IMR-90 (cell line): ENCODE results near the gene DPYSL3. TPM values are rescaled to one million over a fixed set of nuclear protein-coding genes. Genes with fewer than 3 reads are reported as not detected.

Experiments
- ATAC-seq: fragments of 200-7000 bp; cut with Tn5 transposase; 2 replicates; pipeline ENCODE4 v1.9.1; 2020; ENCODE audit warnings: low read depth, mild to moderate bottlenecking, moderate library complexity
- BruUV-seq: library from RNA; stranded (reverse); fragments of 400-500 nt; replicated peaks from 2 replicates; lab custom pipeline; 2021; lab: Mats Ljungman, UMichigan
- CTCF ChIA-PET: fragments of 300-600 bp; formaldehyde crosslinking; extraction: SDS; loops from one replicate; lab custom pipeline; 2021; ENCODE audit warnings: antibody characterized with exemption; lab: Yijun Ruan, JAX
- POLR2A ChIA-PET: fragments of 300-600 bp; sonication (Branson Sonifier 250); formaldehyde crosslinking; loops from one replicate; lab custom pipeline; 2022; ENCODE audit warnings: antibody characterized with exemption; ENCODE audit not compliant: unreplicated experiment; lab: Charles Lee
- DNase-seq: peaks from one replicate; pipeline ENCODE4 v3.0.0; 2013
- H2AFZ ChIP-seq: replicated peaks from 2 replicates; pipeline ENCODE3; 2013; ENCODE audit warnings: low read length, mild to moderate bottlenecking; ENCODE audit not compliant: poor library complexity
- H2AK5ac ChIP-seq: 2 replicates; pipeline ENCODE4 v1.6.1; 2013; ENCODE audit warnings: low read depth, low read length, inconsistent platforms
- H2AK9ac ChIP-seq: replicated peaks from 2 replicates; pipeline ENCODE3; 2013; ENCODE audit warnings: mild to moderate bottlenecking, low read depth, low read length, moderate library complexity; ENCODE audit not compliant: poor library complexity
- H2BK120ac ChIP-seq: 2 replicates; pipeline ENCODE4 v1.6.1; 2013; ENCODE audit warnings: low read depth, low read length, inconsistent platforms
- H2BK15ac ChIP-seq: 3 replicates; pipeline ENCODE4 v1.6.1; 2013; ENCODE audit warnings: low read depth, low read length, inconsistent platforms
- H2BK20ac ChIP-seq: 2 replicates; pipeline ENCODE4 v1.6.1; 2013; ENCODE audit warnings: low read depth, mild to moderate bottlenecking, inconsistent platforms, low read length, moderate library complexity
- H2BK5ac ChIP-seq: 2 replicates; pipeline ENCODE4 v1.6.1; 2013; ENCODE audit warnings: mild to moderate bottlenecking, low read depth, low read length, inconsistent platforms; ENCODE audit not compliant: poor library complexity, severe bottlenecking
- H3K14ac ChIP-seq: replicated peaks from 2 replicates; pipeline ENCODE4 v1.6.1; 2013; ENCODE audit warnings: low read depth, low read length, inconsistent platforms
- H3K18ac ChIP-seq: 2 replicates; pipeline ENCODE4 v1.6.1; 2013; ENCODE audit warnings: low read depth, low read length, control low read depth
- H3K23ac ChIP-seq: 2 replicates; pipeline ENCODE4 v1.6.1; 2013; ENCODE audit warnings: low read depth, low read length, inconsistent platforms
- H3K27ac ChIP-seq: 2 replicates; pipeline ENCODE4 v1.5.1; 2013; ENCODE audit warnings: mild to moderate bottlenecking, control low read depth, low read length; ENCODE audit not compliant: insufficient read depth
- H3K27me3 ChIP-seq: 2 replicates; pipeline ENCODE4 v1.6.1; 2013; ENCODE audit warnings: low read length; ENCODE audit not compliant: control insufficient read depth, insufficient read depth
- H3K36me3 ChIP-seq: 2 replicates; pipeline ENCODE4 v1.6.1; 2013; ENCODE audit warnings: low read length, mixed read lengths; ENCODE audit not compliant: control insufficient read depth, insufficient read depth
- H3K4ac ChIP-seq: 2 replicates; pipeline ENCODE4 v1.6.1; 2013; ENCODE audit warnings: low read depth, low read length, inconsistent platforms
- H3K4me1 ChIP-seq: 2 replicates; pipeline ENCODE4 v1.6.1; 2013; ENCODE audit warnings: low read length, mixed read lengths; ENCODE audit not compliant: control insufficient read depth, insufficient read depth
- H3K4me2 ChIP-seq: 2 replicates; pipeline ENCODE4 v1.6.1; 2013; ENCODE audit warnings: low read depth, mild to moderate bottlenecking, control low read depth, low read length, moderate library complexity
- H3K4me3 ChIP-seq: 2 replicates; pipeline ENCODE4 v1.5.1; 2013; ENCODE audit warnings: low read depth, mild to moderate bottlenecking, control low read depth, low read length, moderate library complexity; ENCODE audit not compliant: insufficient read depth
- H3K56ac ChIP-seq: 2 replicates; pipeline ENCODE4 v1.6.1; 2013; ENCODE audit warnings: low read length, inconsistent platforms; ENCODE audit not compliant: insufficient read depth; ENCODE audit errors: extremely low read depth
- H3K79me1 ChIP-seq, 2 experiments: 2 replicates each; pipeline ENCODE4 v1.6.1; 2013; ENCODE audit warnings: low read length in 2 of 2, inconsistent platforms in 1 of 2, low read depth in 1 of 2
- H3K9ac ChIP-seq: 2 replicates; pipeline ENCODE4 v1.6.1; 2013; ENCODE audit warnings: low read depth, low read length, control low read depth
- H3K9me1 ChIP-seq: 2 replicates; pipeline ENCODE4 v1.6.1; 2013; ENCODE audit warnings: low read length, inconsistent platforms; ENCODE audit not compliant: insufficient read depth
- H3K9me3 ChIP-seq: 2 replicates; pipeline ENCODE4 v1.6.1; 2013; ENCODE audit warnings: low read length; ENCODE audit not compliant: control insufficient read depth, insufficient read depth
- H4K20me1 ChIP-seq: 2 replicates; pipeline ENCODE4 v1.6.1; 2013; ENCODE audit warnings: low read length, inconsistent platforms; ENCODE audit not compliant: insufficient read depth
- H4K5ac ChIP-seq: 2 replicates; pipeline ENCODE4 v1.6.1; 2013; ENCODE audit warnings: mild to moderate bottlenecking, low read depth, low read length, control low read depth
- H4K8ac ChIP-seq, 2 experiments: 2 replicates each; pipeline ENCODE4 v1.6.1; 2013; ENCODE audit warnings: low read depth in 2 of 2, low read length in 2 of 2, control low read depth in 1 of 2, inconsistent platforms in 1 of 2
- H4K91ac ChIP-seq: 2 replicates; pipeline ENCODE4 v1.6.1; 2013; ENCODE audit warnings: low read depth, low read length, inconsistent platforms; ENCODE audit not compliant: insufficient read depth
- CHD1 ChIP-seq: IDR thresholded peaks from 2 replicates; pipeline ENCODE4 v1.6.1; 2012; ENCODE audit warnings: low read depth, low read length, improper control_type of control experiment
- FOS ChIP-seq: fragments of 150-350 bp; IDR thresholded peaks from 2 replicates; pipeline ENCODE4 v1.6.1; 2016; ENCODE audit warnings: low read depth, low read length
- MAFK ChIP-seq: IDR thresholded peaks from 2 replicates; pipeline ENCODE4 v1.6.1; 2012; ENCODE audit warnings: low read depth, low read length, improper control_type of control experiment
- NFE2L2 ChIP-seq: fragments of 150-350 bp; IDR thresholded peaks from 2 replicates; pipeline ENCODE4 v1.6.1; 2016; ENCODE audit warnings: low read depth, mild to moderate bottlenecking, low read length
- POLR2A ChIP-seq: IDR thresholded peaks from 2 replicates; pipeline ENCODE4 v1.6.1; 2012; ENCODE audit warnings: mild to moderate bottlenecking, low read depth, low read length
- USF2 ChIP-seq: fragments of 150-350 bp; IDR thresholded peaks from 2 replicates; pipeline ENCODE4 v1.6.1; 2017; ENCODE audit warnings: mild to moderate bottlenecking, antibody characterized with exemption, low read length, low read depth
- WGBS, 2 experiments: methylation state at CpG; one replicate each; pipeline versions ENCODE4 v1.1.5 to v1.1.7; 2013; ENCODE audit warnings: missing lambda C conversion rate in 2 of 2; ENCODE audit not compliant: insufficient read length in 1 of 2; ENCODE audit errors: extremely low coverage in 2 of 2; 5-methylcytosine and 5-hydroxymethylcytosine counted together
- dilution Hi-C: fragments of 300-500 bp; cut with HindIII; formaldehyde crosslinking; loops from one replicate; pipeline ENCODE4 v1.14.3; 2018; ENCODE audit warnings: low sequenced_read_pairs; ENCODE audit not compliant: unreplicated experiment
- in situ Hi-C: fragments of 300-500 bp; cut with MboI; formaldehyde crosslinking; loops from 3 replicates; pipeline ENCODE4 v1.14.3; 2019; ENCODE audit warnings: low sequenced_read_pairs, inconsistent platforms, mixed read lengths
- intact Hi-C: fragments of 100-400 bp; cut with micrococcal nuclease; formaldehyde crosslinking; loops from 2 replicates; pipeline ENCODE4 v1.10.0; 2022
- polyA plus RNA-seq, 3 experiments: library from polyadenylated mRNA; depleted of rRNA; stranded (reverse); fragments of >200 nt; gene quantifications; 2 replicates each; pipeline ENCODE4 v1.2.3, GENCODE V29; 2012; ENCODE audit warnings: low replicate concordance in 1 of 3
- total RNA-seq: library from RNA; depleted of rRNA; stranded (reverse); fragments of >200 nt; gene quantifications from 2 replicates; pipeline ENCODE4 v1.2.3, GENCODE V29; 2012

DPYSL3 gene
- total and polyA plus RNA-seq, 2 of the 4 experiments (the other 2 are of a cell fraction), result 50.2 to 60.9 TPM

- Histone ChIP-seq H3K36me3 (no peaks in the 10 kb centered on the region), H3K9me1 (peaks cover 3% of the 10 kb centered on the region), H2BK20ac (no peak overlapping the region), H2AFZ (no peak overlapping the region), H2BK5ac (no peak overlapping the region), H3K4me1 (peaks cover 11% of the 10 kb centered on the region; the same call in 1 of the 2 replicates), H4K20me1 (no peaks in the 10 kb centered on the region), H2AK9ac (no peak overlapping the region), H3K27ac (no peak overlapping the region), H3K14ac (no peak overlapping the region), H3K4ac (no peak overlapping the region), H3K9ac (no peak overlapping the region), H4K5ac (no peak overlapping the region), H3K9me3 (no peaks in the 10 kb centered on the region), H3K79me1 (peaks cover 24 to 48% of the 10 kb centered on the region in 2 experiments; a peak in 3 of 4 replicates), H3K27me3 (no peaks in the 10 kb centered on the region), H2BK120ac (no peak overlapping the region), H3K23ac (no peak overlapping the region), H4K91ac (no peak overlapping the region), H3K56ac (no peak overlapping the region), H2BK15ac (no peak overlapping the region), H3K18ac (no peak overlapping the region), H3K4me3 (no peak overlapping the region), H2AK5ac (no peak overlapping the region), H4K8ac (no peak overlapping the region), H3K4me2 (no peak overlapping the region)
- DNase-seq (no peak), ATAC-seq (no peak)
- no CpG with 5 or more reads among the region's 4 CpGs for WGBS, 2 experiments
- intact Hi-C loops (no loop called here), in situ Hi-C loops (no loop called here), dilution Hi-C loops (no loop called here)
- ChIA-PET POLR2A (no interaction called here), CTCF (no interaction called here)
- TF ChIP-seq NFE2L2, result no peak
- no peak for TF ChIP-seq FOS
- TF ChIP-seq MAFK, result no peak
- TF ChIP-seq USF2, result no peak
- no peak for TF ChIP-seq POLR2A
- no peak for TF ChIP-seq CHD1
- no TSS peak for BruUV-seq
These were observed 22.7 kb downstream of the DPYSL3 start for GRCh38 chr5:147487031-147487750.
